Fibroblast of villous mesenchyme (primary cell): ENCODE measurements around the gene COL5A3. TPM values are rescaled to one million over a fixed set of nuclear protein-coding genes. Genes with fewer than 3 reads are reported as not detected.
"Not testable (repeated sequence)": the region's sequence is repeated elsewhere in the genome, so short reads cannot be mapped to it uniquely, and the experiment has no call there.

Experiments used
- DNase-seq: peaks from one replicate; pipeline ENCODE4 v3.0.0-alpha.2; 2010; ENCODE audit warnings: low read depth
- H3K4me3 ChIP-seq: 2 replicates; pipeline ENCODE4 v1.5.1; 2011; ENCODE audit warnings: low read depth, mild to moderate bottlenecking, low read length
- CTCF ChIP-seq: IDR thresholded peaks from 2 replicates; pipeline ENCODE4 v1.5.1; 2012; ENCODE audit warnings: low read depth, mild to moderate bottlenecking, low read length; ENCODE audit not compliant: insufficient read depth
- total RNA-seq: library from RNA; depleted of rRNA; stranded (reverse); fragments of >200 nt; gene quantifications from 2 replicates; pipeline ENCODE4 v1.2.3, GENCODE V29; 2012

COL5A3 gene
- total RNA-seq, 1 donor = 5.6 TPM

- H3K4me3 ChIP-seq = no peak overlapping the region
- no peak for DNase-seq
- no peak for TF ChIP-seq CTCF
Measured at GRCh38 chr19:10037809-10038208, 27.5 kb upstream of the COL5A3 start.

- H3K4me3 ChIP-seq = no peak overlapping the region
- TF ChIP-seq CTCF = no peak
- DNase-seq = no peak
Measured at GRCh38 chr19:10037367-10037766, 27.1 kb upstream of the COL5A3 start.

- TF ChIP-seq CTCF = no peak
- H3K4me3 ChIP-seq = no peak overlapping the region
- DNase-seq = no peak
Measured at GRCh38 chr19:10036601-10037071, 26.3 kb upstream of the COL5A3 start.

GRCh38 chr19:10033614-10034013, 23.3 kb upstream of the COL5A3 start:
- TF ChIP-seq CTCF = no peak
- no peak for DNase-seq
- H3K4me3 ChIP-seq = no peak overlapping the region

GRCh38 chr19:10027158-10027997, 17.1 kb upstream of the COL5A3 start:
- TF ChIP-seq CTCF = peak; percentile 87
- peak; percentile 93 for DNase-seq
- no peak overlapping the region for H3K4me3 ChIP-seq

GRCh38 chr19:10026744-10027143, 16.4 kb upstream of the COL5A3 start:
- no peak overlapping the region for H3K4me3 ChIP-seq
- TF ChIP-seq CTCF = no peak
- DNase-seq = no peak

GRCh38 chr19:10023096-10023495, 12.8 kb upstream of the COL5A3 start:
- DNase-seq = not testable (repeated sequence)

More at GRCh38 chr19:10023096-10023495, 12.8 kb upstream of the COL5A3 start:
- H3K4me3 ChIP-seq = not testable (repeated sequence)
